Endothelial cell of umbilical vein (primary cell): ENCODE measurements around the gene UNKL. TPM values are rescaled to one million over a fixed set of nuclear protein-coding genes. Genes with fewer than 3 reads are reported as not detected.
"Not testable (repeated sequence)": the region's sequence is repeated elsewhere in the genome, so short reads cannot be mapped to it uniquely, and the experiment has no call there.

Experiments
- BruUV-seq: library from RNA; stranded (reverse); fragments of 400-500 nt; replicated peaks from 2 replicates; lab custom pipeline; 2021; lab: Mats Ljungman, UMichigan
- CTCF ChIA-PET: fragments of 300-600, 350-600 bp; sonication (Branson Sonifier 250); formaldehyde crosslinking; loops from one replicate; lab custom pipeline; 2021; ENCODE audit warnings: antibody characterized with exemption, inconsistent platforms; lab: Charles Lee
- POLR2A ChIA-PET: fragments of 300-600, 350-600 bp; sonication (Branson Sonifier 250); formaldehyde crosslinking; loops from one replicate; lab custom pipeline; 2021; ENCODE audit warnings: antibody characterized with exemption, inconsistent platforms; lab: Charles Lee
- DNase-seq: peaks from one replicate; pipeline ENCODE4 v3.0.0-alpha.2; 2011; ENCODE audit warnings: low read depth, low spot score
- FAIRE-seq: peaks from 2 replicates; lab custom pipeline; 2011; peaks lifted over from hg19 to GRCh38; lab: Jason Lieb, UNC
- H2AFZ ChIP-seq: 2 replicates; pipeline ENCODE4 v1.6.0; 2012; ENCODE audit warnings: low read depth, low read length, control low read depth, inconsistent platforms
- H3K27ac ChIP-seq: 2 replicates; pipeline ENCODE4 v1.5.1; 2011; ENCODE audit warnings: low read depth, mild to moderate bottlenecking, control low read depth, low read length, moderate library complexity; ENCODE audit not compliant: insufficient read depth
- H3K27me3 ChIP-seq, 2 experiments: 2 replicates each; pipeline versions ENCODE4 v1.6.0 to v1.6.1; 2011; ENCODE audit warnings: low read length in 2 of 2, mixed read lengths in 1 of 2; ENCODE audit not compliant: control insufficient read depth in 2 of 2, insufficient read depth in 2 of 2
- H3K36me3 ChIP-seq, 2 experiments: 2 replicates in 1 of 2; 3 replicates in 1 of 2; pipeline ENCODE4 v1.5.1; 2011; ENCODE audit warnings: low read length in 2 of 2, mild to moderate bottlenecking in 1 of 2, moderate library complexity in 1 of 2; ENCODE audit not compliant: control insufficient read depth in 2 of 2, insufficient read depth in 2 of 2; ENCODE audit errors: extremely low read depth in 1 of 2
- H3K4me1 ChIP-seq: 3 replicates; pipeline ENCODE4 v1.5.1; 2011; ENCODE audit warnings: mild to moderate bottlenecking, low read length; ENCODE audit not compliant: control insufficient read depth, insufficient read depth; ENCODE audit errors: extremely low read depth
- H3K4me2 ChIP-seq: 2 replicates; pipeline ENCODE4 v1.6.1; 2011; ENCODE audit warnings: low read length, control low read depth, mixed read lengths; ENCODE audit not compliant: insufficient read depth
- H3K4me3 ChIP-seq, 3 experiments: fragments of 200-600 bp in 1 of 3; sonication (generic), shearing (Covaris generic) in 1 of 3; replicated peaks in 1 of 3; 2 replicates each; pipeline ENCODE4 v1.5.1; 2011 to 2016; ENCODE audit warnings: control low read depth in 3 of 3, low read length in 3 of 3, mild to moderate bottlenecking in 2 of 3, inconsistent platforms in 1 of 3, low read depth in 1 of 3, moderate library complexity in 1 of 3; ENCODE audit not compliant: insufficient read depth in 1 of 3
- H3K79me2 ChIP-seq: 2 replicates; pipeline ENCODE4 v1.6.0; 2012; ENCODE audit warnings: low read length, inconsistent platforms; ENCODE audit not compliant: control insufficient read depth, insufficient read depth
- H3K9ac ChIP-seq: replicated peaks from 2 replicates; pipeline ENCODE3; 2011; ENCODE audit warnings: low read length, control low read depth; ENCODE audit not compliant: insufficient read depth; ENCODE audit errors: extremely low read depth
- H3K9me1 ChIP-seq: replicated peaks from 3 replicates; pipeline ENCODE4 v1.6.0; 2011; ENCODE audit warnings: mild to moderate bottlenecking, low read length; ENCODE audit not compliant: control insufficient read depth, insufficient read depth; ENCODE audit errors: extremely low read depth
- H3K9me3 ChIP-seq: replicated peaks from 2 replicates; pipeline ENCODE4 v1.5.1; 2012; ENCODE audit warnings: low read length, inconsistent platforms; ENCODE audit not compliant: control insufficient read depth, insufficient read depth
- H4K20me1 ChIP-seq: replicated peaks from 2 replicates; pipeline ENCODE3; 2011; ENCODE audit warnings: mild to moderate bottlenecking, low read length; ENCODE audit not compliant: control insufficient read depth, insufficient read depth; ENCODE audit errors: extremely low read depth
- CTCF ChIP-seq, 2 donors: IDR thresholded peaks; 1 replicate in 1 of 2; 2 replicates in 1 of 2; pipeline ENCODE4 v1.5.1; 2011; ENCODE audit warnings: low read length in 2 of 2, mild to moderate bottlenecking in 2 of 2, moderate library complexity in 2 of 2, control low read depth in 1 of 2, inconsistent platforms in 1 of 2, low read depth in 1 of 2; ENCODE audit not compliant: insufficient read depth in 1 of 2; ENCODE audit errors: extremely low read depth in 1 of 2
- GATA2 ChIP-seq: IDR thresholded peaks from 2 replicates; pipeline ENCODE4 v1.7.0; 2011; ENCODE audit warnings: low read depth, mild to moderate bottlenecking, moderate library complexity, mixed read lengths, low read length; ENCODE audit not compliant: insufficient read length, insufficient read depth
- MYC ChIP-seq: IDR thresholded peaks from one replicate; pipeline ENCODE4 v1.6.1; 2011; ENCODE audit warnings: mild to moderate bottlenecking, low read depth, low read length
- dilution Hi-C: fragments of 300-500 bp; cut with MboI; formaldehyde crosslinking; loops from one replicate; pipeline ENCODE4 v1.15.0; 2019; ENCODE audit warnings: low sequenced_read_pairs; ENCODE audit not compliant: extremely low pct_ligation_motif_present
- intact Hi-C: fragments of 100-400 bp; cut with micrococcal nuclease; formaldehyde crosslinking; loops from one replicate; pipeline ENCODE4 v1.10.0; 2022
- polyA plus RNA-seq, 4 experiments: library from polyadenylated mRNA; depleted of rRNA in 3 of 4; stranded (reverse) in 3 of 4; unstranded in 1 of 4; fragments of >200 nt; gene quantifications; 2 replicates each; pipeline versions ENCODE4 v1.2.1 to v1.2.3, GENCODE V29; 2011 to 2012; ENCODE audit warnings: missing spikeins in 1 of 4
- total RNA-seq: library from RNA; stranded (reverse); gene quantifications from 2 replicates; pipeline ENCODE4 v1.2.3, GENCODE V29; 2021

Gene UNKL
- total and polyA plus RNA-seq, 2 donors (not counting 3 experiments of a cell fraction or from before 2014, with no cell fraction given): 17.1 to 32.8 TPM

DNA sequence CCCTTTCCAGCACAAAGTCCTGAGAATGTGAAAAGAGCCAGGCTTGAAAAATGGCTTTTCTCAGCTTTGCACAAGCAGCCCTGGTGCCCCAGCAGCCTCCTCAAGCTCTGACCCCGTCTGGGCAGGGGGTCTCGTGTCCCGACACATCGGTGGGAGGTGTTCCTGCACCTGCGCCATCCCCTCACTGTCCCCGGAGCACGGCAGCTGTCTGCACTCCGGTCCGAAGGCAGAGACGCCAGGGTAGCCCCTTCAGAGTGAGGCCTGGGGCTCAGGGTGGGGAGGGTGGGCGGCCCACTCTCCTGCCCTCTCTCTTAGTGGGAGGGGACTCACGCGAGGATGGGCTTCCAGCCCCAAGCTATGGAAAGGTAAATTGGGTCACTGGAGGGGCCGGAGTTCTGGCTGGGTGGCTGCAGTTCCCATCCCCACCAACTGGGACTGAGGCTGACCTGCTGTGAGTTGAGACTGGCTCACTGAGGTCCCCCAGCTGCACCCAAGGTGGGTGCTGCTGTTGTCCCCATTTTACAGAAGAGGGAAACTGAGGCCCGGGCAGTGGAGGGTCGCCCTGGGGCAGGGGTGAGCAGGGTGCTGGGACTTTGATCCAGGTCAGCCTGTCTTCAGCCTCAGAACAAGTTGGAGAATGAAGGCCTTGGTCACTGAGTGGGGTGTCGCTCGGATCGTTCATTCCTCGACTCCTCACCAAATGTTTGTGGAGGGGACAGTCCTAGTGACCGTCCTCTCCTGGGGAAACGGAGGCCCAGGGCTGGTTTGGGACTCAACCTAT lies 83.4 kb downstream of the UNKL start:
- H4K20me1 ChIP-seq: no peaks in the 10 kb centered on the region
- peaks cover 35 to 48% of the 10 kb centered on the region in 2 experiments for H3K27me3 ChIP-seq
- H3K27ac ChIP-seq: no peak overlapping the region
- H2AFZ ChIP-seq: no peak overlapping the region
- ChIA-PET CTCF (interaction anchor here (0.5 to 0.6 kb wide), 2 partner anchors 13 to 61 kb away, joined by 3 read pairs; no protein-coding TSS in a partner anchor), POLR2A (no interaction called here)
- intact Hi-C loops: no loop called here
- H3K36me3 ChIP-seq: no peaks in the 10 kb centered on the region
- no peak for DNase-seq
- no peaks in the 10 kb centered on the region for H3K9me3 ChIP-seq
- TF ChIP-seq MYC: no peak
- H3K9me1 ChIP-seq: no peaks in the 10 kb centered on the region
- dilution Hi-C loops: no loop called here
- H3K9ac ChIP-seq: no peak overlapping the region
- BruUV-seq: no TSS peak
- H3K4me1 ChIP-seq: peaks cover 12% of the 10 kb centered on the region
- FAIRE-seq: no peak
- no peak overlapping the region for H3K4me3 ChIP-seq
- no peaks in the 10 kb centered on the region for H3K79me2 ChIP-seq
- peak overlapping the region; percentile 12 for H3K4me2 ChIP-seq

DNA sequence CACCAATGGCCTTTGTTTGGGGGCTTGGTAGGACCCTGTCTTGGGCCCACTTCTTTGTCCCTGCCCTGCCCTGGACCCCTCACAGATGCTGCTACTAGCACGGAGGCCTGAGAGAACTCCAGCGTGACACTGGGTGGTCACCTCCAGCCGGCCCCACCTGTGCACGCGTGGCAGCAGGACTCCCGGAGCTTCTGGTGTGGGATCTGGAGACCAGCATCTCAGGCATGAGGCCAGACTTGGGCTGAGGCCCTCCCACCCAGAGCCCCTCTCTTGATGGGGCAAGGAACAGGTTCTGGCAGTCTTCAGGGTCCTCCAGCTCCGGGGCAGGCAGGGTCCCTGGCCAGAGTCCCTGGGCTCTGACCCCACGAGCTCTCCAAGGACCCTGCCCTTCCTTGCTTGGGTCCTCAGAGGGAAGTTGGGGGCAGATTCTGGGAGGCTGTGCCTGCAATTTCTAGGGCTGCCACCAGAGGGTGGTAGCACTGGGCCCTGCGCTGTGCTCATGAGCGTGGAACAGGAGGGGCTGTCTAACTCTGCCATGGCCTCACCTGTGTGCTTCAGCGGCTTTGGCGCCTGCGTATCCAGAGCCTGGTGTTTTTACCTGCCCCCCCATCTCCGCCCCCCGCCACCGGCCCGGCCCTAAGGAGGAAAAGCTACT lies 84.1 kb downstream of the UNKL start:
- dilution Hi-C loops: no loop called here
- BruUV-seq: no TSS peak
- Histone ChIP-seq H4K20me1 (no peaks in the 10 kb centered on the region), H3K79me2 (no peaks in the 10 kb centered on the region), H3K4me1 (peaks cover 12% of the 10 kb centered on the region), H3K9me1 (no peaks in the 10 kb centered on the region), H2AFZ (no peak overlapping the region), H3K27me3 (peaks cover 34 to 44% of the 10 kb centered on the region in 2 experiments), H3K9me3 (no peaks in the 10 kb centered on the region), H3K27ac (no peak overlapping the region), H3K4me3 (no peak overlapping the region), H3K9ac (no peak overlapping the region), H3K4me2 (no peak overlapping the region), H3K36me3 (no peaks in the 10 kb centered on the region)
- DNase-seq: no peak
- TF ChIP-seq GATA2 (no peak), CTCF (IDR thresholded peaks at IDR 0.05; ENCODE audit: extremely low read depth in 1 of 2, insufficient read depth in 1 of 2, low read depth in 1 of 2, low read length in 2 of 2) (peak; percentile 53 to 54)
- CTCF ChIA-PET: interaction anchor here (0.5 to 1.6 kb wide), 3 partner anchors 12 to 61 kb away, joined by 3 to 5 read pairs (median 3); no protein-coding TSS in a partner anchor
- FAIRE-seq: no peak
- POLR2A ChIA-PET: interaction anchor here (0.7 kb wide), 1 partner anchor 32 kb away, joined by 3 read pairs; no protein-coding TSS in a partner anchor
- intact Hi-C loops: no loop called here

DNA sequence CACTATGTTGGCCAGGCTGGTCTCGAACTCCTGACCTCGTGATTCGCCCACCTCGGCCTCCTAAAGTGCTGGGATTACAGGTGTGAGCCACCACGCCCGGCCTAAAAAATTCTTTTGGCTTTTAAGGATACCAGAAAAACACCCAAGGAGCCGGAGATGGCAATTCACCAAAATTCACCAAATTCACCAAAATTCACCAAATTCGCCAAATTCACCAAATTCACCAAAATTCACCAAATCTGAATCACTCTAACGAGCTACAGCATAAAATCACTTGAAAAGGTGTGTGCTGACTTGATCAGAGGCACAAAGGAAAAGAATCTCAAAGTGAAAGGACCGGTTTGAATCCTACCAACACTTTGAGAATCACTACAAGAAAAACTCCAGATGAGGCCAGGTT lies 85.5 kb downstream of the UNKL start:
- POLR2A ChIA-PET: interaction anchor here (0.5 kb wide), 1 partner anchor 188 kb away, joined by 6 read pairs; no protein-coding TSS in a partner anchor
- BruUV-seq, H3K4me2 ChIP-seq, DNase-seq, H3K36me3 ChIP-seq, H3K9ac ChIP-seq, H3K27ac ChIP-seq, H3K4me3 ChIP-seq, H4K20me1 ChIP-seq, dilution Hi-C loops, H2AFZ ChIP-seq, FAIRE-seq, intact Hi-C loops, H3K9me3 ChIP-seq, H3K9me1 ChIP-seq, H3K79me2 ChIP-seq: not testable (repeated sequence)
- H3K4me1 ChIP-seq: peaks cover 12% of the 10 kb centered on the region
- CTCF ChIA-PET: interaction anchor here (1.6 kb wide), 1 partner anchor 12 kb away, joined by 5 read pairs; no protein-coding TSS in a partner anchor
- H3K27me3 ChIP-seq: peaks cover 21 to 30% of the 10 kb centered on the region in 2 experiments
